GM12873 (cell line): ENCODE data around the gene GPATCH2L.

ENCODE experiments used
- CTCF ChIP-seq: IDR thresholded peaks from 2 replicates; pipeline ENCODE4 v1.5.1; 2012; ENCODE audit warnings: low read depth, mild to moderate bottlenecking, moderate library complexity, low read length, control low read depth; ENCODE audit not compliant: insufficient read depth; ENCODE audit errors: missing control alignments

Gene GPATCH2L

DNA sequence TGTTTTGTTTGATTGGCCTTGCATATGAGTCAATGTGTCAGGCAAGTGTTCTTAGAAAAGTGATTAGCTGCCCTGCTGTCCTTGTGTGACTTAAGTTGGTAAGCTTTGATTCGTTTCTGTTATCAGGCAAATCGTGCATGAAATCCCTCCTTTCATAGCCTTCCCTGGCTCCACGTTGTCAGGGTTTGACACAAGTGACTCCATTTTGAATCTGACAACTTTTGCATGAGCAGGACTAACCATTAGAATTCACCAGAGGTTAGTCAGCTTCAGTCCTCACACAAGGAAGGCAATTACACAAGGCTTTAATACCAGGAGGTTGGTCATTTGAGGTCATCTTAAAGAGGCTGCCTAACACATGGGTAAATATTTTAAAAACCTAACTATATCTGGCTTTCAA, 68.2 kb downstream of the GPATCH2L start:
- no peak for TF ChIP-seq CTCF

DNA sequence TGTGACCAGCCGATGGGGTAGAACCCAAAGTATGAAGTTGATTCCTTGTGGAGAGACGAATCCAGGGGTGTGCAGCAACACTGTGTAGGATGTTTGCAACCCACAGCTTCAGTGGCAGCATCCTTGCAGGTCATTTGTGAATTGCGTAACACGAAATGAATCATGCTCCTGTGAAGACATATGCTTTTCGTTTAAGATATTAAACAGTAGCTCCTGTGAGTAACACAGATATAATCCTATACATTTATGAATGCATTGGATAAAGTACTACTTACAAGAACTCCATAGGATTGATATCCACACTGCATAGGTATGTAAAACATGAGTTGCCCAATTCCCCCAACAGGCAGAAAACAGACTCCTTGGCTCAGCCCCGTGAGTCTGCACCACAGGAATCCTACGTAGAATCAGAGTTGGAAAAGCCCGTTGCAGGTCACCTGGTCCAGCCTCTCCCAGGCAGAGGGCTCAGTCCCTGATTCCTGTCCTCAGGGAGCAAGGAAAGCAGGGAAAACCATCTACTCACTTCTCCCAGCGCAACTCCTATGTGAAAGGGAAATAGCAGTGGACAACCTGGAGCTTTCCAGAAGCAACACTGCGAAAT, 75.8 kb downstream of the GPATCH2L start:
- no peak for TF ChIP-seq CTCF

DNA sequence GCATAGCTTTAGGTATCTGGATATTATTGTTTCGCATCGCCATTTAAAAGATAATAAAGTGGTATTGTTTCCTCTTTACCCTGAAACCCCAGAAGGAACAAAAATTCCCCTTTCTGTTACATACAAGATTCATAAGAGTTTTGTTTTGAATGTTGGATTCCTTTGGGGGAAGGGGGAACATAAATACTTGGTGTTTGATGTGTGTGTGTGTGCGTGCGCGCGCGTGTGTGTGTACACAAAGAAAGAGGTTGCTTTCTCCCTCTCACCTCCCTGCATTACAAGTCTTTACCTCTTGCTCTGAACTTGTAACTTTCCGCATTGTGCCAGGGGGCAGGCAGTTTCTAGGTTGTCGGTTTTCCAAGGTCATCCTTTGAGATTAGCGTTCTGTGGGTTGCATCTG, 76.4 kb downstream of the GPATCH2L start:
- TF ChIP-seq CTCF, result no peak

DNA sequence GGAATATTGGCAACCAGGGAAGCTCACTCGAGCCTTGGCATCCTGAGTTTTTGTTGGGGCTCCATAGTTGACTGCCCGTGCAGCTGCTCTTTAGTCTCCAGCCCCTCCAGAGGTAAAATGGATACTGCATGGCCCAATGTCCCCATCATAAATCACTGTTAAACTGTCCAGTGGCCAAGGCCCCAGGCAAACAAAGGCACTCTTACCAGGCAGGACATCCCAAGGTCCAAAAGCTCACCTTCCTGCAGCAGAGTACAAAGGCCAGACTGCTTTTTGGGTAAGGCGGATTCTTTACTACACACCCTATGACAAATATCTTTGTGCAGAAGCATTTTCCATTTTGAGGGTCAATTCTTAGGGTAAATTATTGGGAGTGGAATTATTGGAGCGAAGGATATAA, 81.1 kb downstream of the GPATCH2L start:
- TF ChIP-seq CTCF, result no peak

- TF ChIP-seq CTCF, result no peak
Observed at GRCh38 chr14:76235628-76236027, 83.9 kb downstream of the GPATCH2L start.

DNA sequence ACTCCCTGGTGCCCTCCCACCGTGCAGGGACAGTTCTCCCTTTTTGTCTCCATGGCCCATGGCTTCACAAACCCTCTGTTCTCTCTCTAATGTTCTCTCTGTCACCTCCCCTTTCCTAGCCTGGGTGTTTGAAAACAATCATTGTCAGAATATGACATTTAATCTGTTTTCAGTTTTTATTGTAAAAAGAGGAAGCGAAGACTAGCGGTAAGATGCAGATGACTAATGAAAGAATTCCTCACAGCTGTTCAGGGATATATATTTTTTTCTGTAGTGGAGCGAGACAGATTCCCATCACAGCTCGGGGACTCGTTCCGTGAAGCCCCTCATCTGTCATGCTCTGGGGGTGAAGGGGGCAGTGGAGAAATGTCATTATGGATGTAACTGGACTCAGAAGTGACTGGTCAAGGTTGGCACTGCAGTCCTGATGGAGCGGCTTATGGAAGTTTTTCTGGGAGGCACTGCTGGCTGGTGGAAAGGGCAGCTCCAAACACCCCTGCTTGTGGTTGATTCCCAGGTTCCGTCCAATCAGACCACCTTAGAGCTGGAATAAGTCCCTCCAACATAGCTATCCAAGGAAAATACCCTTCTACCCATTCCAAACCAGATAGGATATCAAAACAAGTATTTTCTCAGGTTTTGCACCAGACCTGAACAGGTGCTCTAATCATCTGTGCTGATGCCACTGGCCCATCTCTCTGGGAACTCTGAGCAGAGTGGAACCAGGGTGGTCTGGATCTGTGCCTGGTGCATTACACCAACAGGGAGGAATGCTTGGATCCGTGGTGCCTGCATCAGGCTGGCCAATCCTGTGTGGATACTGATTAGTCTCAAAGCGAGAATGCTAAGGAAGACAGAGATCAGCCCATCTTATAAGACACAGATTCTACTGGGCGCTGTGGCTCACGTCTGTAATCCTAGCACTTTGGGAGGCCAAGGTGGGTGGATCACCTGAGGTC, 84.7 kb downstream of the GPATCH2L start:
- TF ChIP-seq CTCF, result no peak

GRCh38 chr14:76237349-76237990, 85.7 kb downstream of the GPATCH2L start:
- no peak for TF ChIP-seq CTCF
